MM.1S (cell line): ENCODE measurements around the gene RAB20.

Experiments used
- DNase-seq: peaks from one replicate; pipeline ENCODE4 v3.0.0-alpha.2; 2015
- H2AFZ ChIP-seq: fragments of 300-600 bp; sonication (generic); 2 replicates; pipeline ENCODE4 v1.6.0; 2016; ENCODE audit warnings: antibody characterized with exemption, low read length
- H3F3A ChIP-seq: fragments of 300-600 bp; sonication (generic); 2 replicates; pipeline ENCODE4 v1.6.1; 2016; ENCODE audit warnings: mild to moderate bottlenecking, antibody characterized with exemption, low read length, moderate library complexity, mixed read lengths; ENCODE audit not compliant: insufficient read depth
- H3K27ac ChIP-seq: fragments of 300-600 bp; sonication (generic); 2 replicates; pipeline ENCODE4 v1.5.1; 2016; ENCODE audit warnings: mild to moderate bottlenecking, low read length
- H3K27me3 ChIP-seq: fragments of 300-600 bp; sonication (generic); replicated peaks from 2 replicates; pipeline ENCODE4 v1.6.0; 2016; ENCODE audit warnings: low read length; ENCODE audit not compliant: insufficient read depth
- H3K36me3 ChIP-seq: fragments of 300-600 bp; sonication (generic); replicated peaks from 2 replicates; pipeline ENCODE4 v1.6.1; 2016; ENCODE audit warnings: mild to moderate bottlenecking, low read length, mixed read lengths; ENCODE audit not compliant: insufficient read depth
- H3K4me1 ChIP-seq: fragments of 300-600 bp; sonication (generic); 2 replicates; pipeline ENCODE4 v1.6.1; 2016; ENCODE audit warnings: low read length, mixed read lengths
- H3K4me2 ChIP-seq: fragments of 300-600 bp; sonication (generic); 2 replicates; pipeline ENCODE4 v1.6.0; 2016; ENCODE audit warnings: low read depth, low read length
- H3K4me3 ChIP-seq: fragments of 300-600 bp; sonication (generic); 2 replicates; pipeline ENCODE4 v1.5.1; 2016; ENCODE audit warnings: low read length, mixed read lengths
- H3K79me2 ChIP-seq: fragments of 300-600 bp; sonication (generic); 2 replicates; pipeline ENCODE4 v1.6.1; 2016; ENCODE audit warnings: mixed run types, low read length, mixed read lengths
- H3K9ac ChIP-seq: fragments of 300-600 bp; sonication (generic); 2 replicates; pipeline ENCODE4 v1.6.1; 2016; ENCODE audit warnings: low read length, mixed read lengths
- H3K9me2 ChIP-seq: fragments of 300-600 bp; sonication (generic); replicated peaks from 2 replicates; pipeline ENCODE4 v1.6.1; 2016; ENCODE audit warnings: mild to moderate bottlenecking, low read length, mixed read lengths; ENCODE audit not compliant: insufficient read depth
- H3K9me3 ChIP-seq: fragments of 300-600 bp; sonication (generic); replicated peaks from 2 replicates; pipeline ENCODE4 v1.6.1; 2016; ENCODE audit warnings: mild to moderate bottlenecking, low read length, mixed read lengths; ENCODE audit not compliant: insufficient read depth
- H4K20me1 ChIP-seq: fragments of 300-600 bp; sonication (generic); 2 replicates; pipeline ENCODE4 v1.6.1; 2016; ENCODE audit warnings: mild to moderate bottlenecking, low read length, moderate library complexity, mixed read lengths; ENCODE audit not compliant: insufficient read depth
- EZH2 ChIP-seq: fragments of 300-600 bp; sonication (generic); optimal IDR thresholded peaks from 2 replicates; pipeline ENCODE3; 2017; ENCODE audit warnings: low read depth, mild to moderate bottlenecking, antibody characterized with exemption, low read length, mixed read lengths
- EZH2phosphoT487 ChIP-seq: fragments of 300-600 bp; sonication (generic); IDR thresholded peaks from 2 replicates; pipeline ENCODE4 v1.6.1; 2018; ENCODE audit warnings: antibody characterized with exemption, low read length
- TF ChIP-seq, protein P1 (sequence below): fragments of 300-600 bp; sonication (generic); IDR thresholded peaks from 2 replicates; pipeline ENCODE4 v1.5.1; 2016; ENCODE audit warnings: antibody characterized with exemption, low read length, mixed read lengths

The RAB20 gene

DNA sequence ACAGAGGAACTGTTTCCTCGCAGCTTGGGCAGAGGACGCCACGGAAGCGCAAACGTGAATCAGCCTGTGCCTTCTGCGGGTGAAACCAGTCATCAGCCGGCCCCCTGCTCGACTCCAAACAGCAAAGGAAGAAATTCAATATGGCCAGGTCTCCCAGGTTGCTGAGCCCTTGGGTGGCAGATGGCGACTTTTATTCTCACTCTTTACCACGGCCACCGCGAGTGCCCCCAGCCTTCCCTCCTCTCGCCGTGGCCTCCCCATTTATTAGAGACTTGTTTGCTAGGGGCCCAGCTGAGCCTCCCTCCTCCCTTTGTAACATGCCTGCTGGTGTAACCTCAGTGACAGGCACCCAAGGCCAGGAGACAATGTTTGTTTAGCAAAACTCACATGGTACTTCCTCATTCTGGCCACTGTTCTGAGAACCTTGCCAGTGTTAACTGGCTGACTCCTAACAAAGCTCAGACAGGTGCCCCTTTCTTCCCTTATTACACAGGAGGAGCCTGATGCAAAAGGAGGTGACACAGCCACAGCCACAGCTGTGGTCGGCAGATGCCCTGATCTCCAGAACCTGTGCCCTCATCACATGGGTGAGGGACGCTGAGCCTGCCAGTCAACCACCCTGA lies 5.8 kb downstream of the RAB20 start:
- peak; percentile 23 for DNase-seq

DNA sequence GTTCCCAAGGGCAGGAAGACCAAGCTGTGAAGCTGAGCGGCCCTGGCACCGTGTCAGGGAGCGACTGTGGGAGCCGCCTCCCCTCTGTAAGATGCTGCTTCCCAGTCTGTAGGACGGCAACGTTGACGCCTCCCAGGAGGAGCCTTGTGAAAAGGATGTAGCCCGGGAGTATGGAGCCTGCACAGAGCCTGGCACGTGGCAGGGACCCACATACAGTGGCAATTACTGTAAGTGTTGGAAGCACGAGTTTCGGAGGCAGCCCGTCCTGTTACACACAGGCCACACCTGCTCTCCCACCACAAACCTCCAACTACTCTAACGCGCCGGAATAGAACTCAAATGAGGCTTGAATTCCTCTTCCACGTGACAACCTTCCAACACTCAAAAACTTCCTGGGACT lies 6.6 kb downstream of the RAB20 start:
- no peaks in the 10 kb centered on the region for H3K9me2 ChIP-seq
- no peaks in the 10 kb centered on the region for H4K20me1 ChIP-seq
- H3K36me3 ChIP-seq, result no peaks in the 10 kb centered on the region
- no peak overlapping the region for H3K27ac ChIP-seq
- H2AFZ ChIP-seq, result no peak overlapping the region
- DNase-seq, result no peak
- no peak overlapping the region for H3K9ac ChIP-seq
- no peaks in the 10 kb centered on the region for H3K79me2 ChIP-seq
- H3K4me1 ChIP-seq, result peaks cover 12% of the 10 kb centered on the region
- H3K4me2 ChIP-seq, result no peak overlapping the region
- H3K27me3 ChIP-seq, result no peaks in the 10 kb centered on the region
- no peak for TF ChIP-seq EZH2phosphoT487
- no peak for TF ChIP-seq EZH2
- TF ChIP-seq, protein P1, sequence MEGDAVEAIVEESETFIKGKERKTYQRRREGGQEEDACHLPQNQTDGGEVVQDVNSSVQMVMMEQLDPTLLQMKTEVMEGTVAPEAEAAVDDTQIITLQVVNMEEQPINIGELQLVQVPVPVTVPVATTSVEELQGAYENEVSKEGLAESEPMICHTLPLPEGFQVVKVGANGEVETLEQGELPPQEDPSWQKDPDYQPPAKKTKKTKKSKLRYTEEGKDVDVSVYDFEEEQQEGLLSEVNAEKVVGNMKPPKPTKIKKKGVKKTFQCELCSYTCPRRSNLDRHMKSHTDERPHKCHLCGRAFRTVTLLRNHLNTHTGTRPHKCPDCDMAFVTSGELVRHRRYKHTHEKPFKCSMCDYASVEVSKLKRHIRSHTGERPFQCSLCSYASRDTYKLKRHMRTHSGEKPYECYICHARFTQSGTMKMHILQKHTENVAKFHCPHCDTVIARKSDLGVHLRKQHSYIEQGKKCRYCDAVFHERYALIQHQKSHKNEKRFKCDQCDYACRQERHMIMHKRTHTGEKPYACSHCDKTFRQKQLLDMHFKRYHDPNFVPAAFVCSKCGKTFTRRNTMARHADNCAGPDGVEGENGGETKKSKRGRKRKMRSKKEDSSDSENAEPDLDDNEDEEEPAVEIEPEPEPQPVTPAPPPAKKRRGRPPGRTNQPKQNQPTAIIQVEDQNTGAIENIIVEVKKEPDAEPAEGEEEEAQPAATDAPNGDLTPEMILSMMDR, result no peak
- no peak overlapping the region for H3K4me3 ChIP-seq
- no peaks in the 10 kb centered on the region for H3K9me3 ChIP-seq
- H3F3A ChIP-seq, result peaks cover 2% of the 10 kb centered on the region; the same call in 1 of the 2 replicates

More for the DNA sequence above, 5.8 kb downstream of the RAB20 start:
- H3K79me2 ChIP-seq, result no peaks in the 10 kb centered on the region
- H3F3A ChIP-seq, result peaks cover 7% of the 10 kb centered on the region
- no peak overlapping the region for H3K9ac ChIP-seq
- peak overlapping the region; percentile 32; the same call in 1 of the 2 replicates for H2AFZ ChIP-seq
- no peaks in the 10 kb centered on the region for H3K9me3 ChIP-seq
- peak overlapping the region; percentile 31; the same call in 1 of the 2 replicates for H3K27ac ChIP-seq
- H3K9me2 ChIP-seq, result no peaks in the 10 kb centered on the region
- H4K20me1 ChIP-seq, result no peaks in the 10 kb centered on the region
- H3K27me3 ChIP-seq, result 0 out of 2 replicates have a peak, but pooled peaks cover under 1% of the 10 kb centered on the region
- peaks cover 12% of the 10 kb centered on the region for H3K4me1 ChIP-seq
- no peak overlapping the region for H3K4me2 ChIP-seq
- TF ChIP-seq, protein P1, result no peak
- TF ChIP-seq EZH2phosphoT487 (no peak), EZH2 (no peak)
- H3K4me3 ChIP-seq, result no peak overlapping the region
- no peaks in the 10 kb centered on the region for H3K36me3 ChIP-seq

DNA sequence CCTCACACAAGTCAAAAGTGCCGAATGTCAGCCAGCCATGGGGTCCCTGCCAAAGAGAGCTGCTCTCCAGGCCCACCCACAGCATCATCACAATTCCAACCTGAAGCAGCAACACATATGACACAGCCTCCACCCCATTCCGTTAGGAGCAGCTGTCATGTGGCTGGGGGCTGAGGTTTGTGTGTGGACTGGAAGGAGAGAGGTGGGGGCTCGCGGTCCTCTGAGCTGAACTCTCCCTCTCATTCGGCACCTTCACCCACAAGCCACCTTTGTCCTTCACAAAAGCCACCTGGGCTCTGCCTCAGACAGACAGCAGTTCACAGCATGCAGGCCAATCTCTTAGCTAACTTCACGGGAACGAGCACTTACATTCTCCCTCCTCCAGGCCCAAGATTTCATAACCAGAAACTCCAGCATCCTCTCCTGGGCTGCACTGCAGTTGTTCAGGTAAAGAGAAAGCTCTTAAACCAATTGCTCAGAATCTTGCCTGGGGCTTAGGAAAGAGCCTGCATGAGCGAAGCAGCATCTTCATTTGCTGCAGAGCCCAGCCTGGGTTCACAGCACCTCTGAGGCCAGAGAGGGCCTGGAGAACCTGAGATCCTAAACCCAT lies 7.2 kb downstream of the RAB20 start:
- Histone ChIP-seq H3K9me3 (no peaks in the 10 kb centered on the region), H3K4me2 (no peak overlapping the region), H3K9ac (no peak overlapping the region), H3F3A (peaks cover 2% of the 10 kb centered on the region; the same call in 1 of the 2 replicates), H3K4me1 (peaks cover 12% of the 10 kb centered on the region), H2AFZ (no peak overlapping the region), H3K36me3 (no peaks in the 10 kb centered on the region), H3K27me3 (no peaks in the 10 kb centered on the region), H3K27ac (no peak overlapping the region), H3K79me2 (no peaks in the 10 kb centered on the region), H3K4me3 (no peak overlapping the region), H3K9me2 (no peaks in the 10 kb centered on the region), H4K20me1 (no peaks in the 10 kb centered on the region)
- no peak for DNase-seq
- TF ChIP-seq, protein P1, result no peak
- TF ChIP-seq EZH2phosphoT487 (no peak), EZH2 (no peak)
